A673 (cell line): ENCODE measurements around the gene DROSHA. TPM values are rescaled to one million over a fixed set of nuclear protein-coding genes. Genes with fewer than 3 reads are reported as not detected.

Experiments used
- BruUV-seq: library from RNA; stranded (reverse); fragments of 400-500 nt; replicated peaks from 2 replicates; lab custom pipeline; 2021; lab: Mats Ljungman, UMichigan
- CTCF ChIA-PET: fragments of 300-600 bp; sonication (Branson Sonifier 250); formaldehyde crosslinking; loops from one replicate; lab custom pipeline; 2022; ENCODE audit warnings: antibody characterized with exemption; lab: Charles Lee
- POLR2A ChIA-PET: fragments of 300-600 bp; sonication (Branson Sonifier 250); formaldehyde crosslinking; loops from one replicate; lab custom pipeline; 2022; ENCODE audit warnings: antibody characterized with exemption; ENCODE audit not compliant: low non-redundant PET; lab: Charles Lee
- DNase-seq: peaks from one replicate; pipeline ENCODE4 v3.0.0-alpha.2; 2015; ENCODE audit warnings: low spot score
- H3K27ac ChIP-seq: fragments of 200-600 bp; sonication (generic); 2 replicates; pipeline ENCODE4 v1.5.1; 2016; ENCODE audit warnings: mixed run types, low read depth, mild to moderate bottlenecking, mixed read lengths, antibody characterized with exemption, low read length; ENCODE audit not compliant: poor library complexity, severe bottlenecking
- H3K27me3 ChIP-seq: fragments of 200-600 bp; sonication (generic); replicated peaks from 2 replicates; pipeline ENCODE4 v1.6.1; 2017; ENCODE audit warnings: mixed run types, low read depth, mild to moderate bottlenecking, mixed read lengths, antibody characterized with exemption, low read length; ENCODE audit not compliant: insufficient read depth, poor library complexity
- H3K36me3 ChIP-seq: fragments of 200-600 bp; sonication (generic); 2 replicates; pipeline ENCODE4 v1.6.1; 2016; ENCODE audit warnings: mixed run types, mild to moderate bottlenecking, mixed read lengths, antibody characterized with exemption, low read length; ENCODE audit not compliant: insufficient read depth, poor library complexity, severe bottlenecking
- H3K4me1 ChIP-seq: fragments of 200-600 bp; sonication (generic); 2 replicates; pipeline ENCODE4 v1.6.1; 2017; ENCODE audit warnings: mixed run types, mild to moderate bottlenecking, mixed read lengths, antibody characterized with exemption, low read length; ENCODE audit not compliant: insufficient read depth, poor library complexity, severe bottlenecking
- H3K4me3 ChIP-seq: fragments of 200-600 bp; sonication (generic); 2 replicates; pipeline ENCODE4 v1.5.1; 2016; ENCODE audit warnings: low read depth, mixed run types, mild to moderate bottlenecking, mixed read lengths, low read length; ENCODE audit not compliant: poor library complexity, severe bottlenecking
- H3K9me3 ChIP-seq: fragments of 200-600 bp; sonication (generic); 2 replicates; pipeline ENCODE4 v1.6.1; 2016; ENCODE audit warnings: mixed run types, low read depth, mild to moderate bottlenecking, mixed read lengths, antibody characterized with exemption, low read length; ENCODE audit not compliant: poor library complexity, severe bottlenecking
- EZH2 ChIP-seq: fragments of 200-600 bp; sonication (generic); IDR thresholded peaks from 2 replicates; pipeline ENCODE4 v1.6.1; 2017; ENCODE audit warnings: borderline replicate concordance, low read depth, mild to moderate bottlenecking, mixed read lengths, antibody characterized with exemption, low read length; ENCODE audit not compliant: poor library complexity, severe bottlenecking
- intact Hi-C: fragments of 100-400 bp; cut with micrococcal nuclease; formaldehyde crosslinking; loops from one replicate; pipeline ENCODE4 v1.10.0; 2022; ENCODE audit not compliant: unreplicated experiment
- total RNA-seq: library from RNA; stranded (reverse); gene quantifications from 2 replicates; pipeline ENCODE4 v1.2.3, GENCODE V29; 2021
- TF ChIP-seq, protein P1 (sequence below): fragments of 300-800, 200-600 bp; sonication (generic); conservative IDR thresholded peaks from 2 replicates; pipeline ENCODE4 v1.5.1; 2017; ENCODE audit warnings: low read depth, mild to moderate bottlenecking, antibody characterized with exemption, low read length, moderate library complexity, mixed read lengths

The DROSHA gene
- total RNA-seq, 1 experiment from 2014 or later: 143 TPM

DNA sequence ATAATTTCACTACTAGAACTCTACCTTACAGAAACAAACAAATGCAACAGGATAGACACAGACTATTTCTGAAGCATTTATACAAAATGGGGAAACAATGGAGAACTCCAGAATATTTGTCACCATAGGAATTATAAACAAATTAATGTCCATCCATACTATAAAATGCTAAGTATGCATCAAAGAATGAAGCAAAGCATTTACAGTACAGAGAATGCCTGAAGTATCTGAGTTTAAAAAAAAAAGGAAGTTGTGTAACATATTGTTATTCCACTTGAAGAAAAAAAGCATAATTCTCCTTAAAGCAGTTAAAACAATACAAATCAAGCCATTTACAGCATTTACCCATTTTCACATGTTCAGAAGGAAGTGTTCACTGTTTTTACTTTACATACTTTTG is 53.0 kb downstream of the DROSHA start:
- BruUV-seq: no TSS peak
- POLR2A ChIA-PET: no interaction called here
- CTCF ChIA-PET: no interaction called here

DNA sequence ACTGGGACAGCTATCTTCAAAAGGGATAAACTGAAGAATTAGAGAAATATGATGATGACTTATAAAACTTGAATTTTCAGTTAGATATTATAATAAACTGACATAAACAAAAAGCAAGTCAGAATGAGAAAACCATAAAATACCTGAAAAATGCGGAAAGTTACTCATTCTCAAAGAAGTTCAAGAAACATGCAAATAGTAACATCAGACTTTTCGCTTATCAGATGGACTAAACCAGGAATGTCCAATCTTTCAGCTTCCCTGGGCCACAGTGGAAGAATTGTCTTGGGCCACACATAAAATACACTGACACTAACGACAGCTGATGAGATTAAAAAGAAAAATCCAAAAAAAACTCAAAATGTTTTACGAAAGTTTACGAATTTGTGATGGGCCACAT is 53.9 kb downstream of the DROSHA start:
- intact Hi-C loops: no loop called here
- no peaks in the 10 kb centered on the region for H3K4me1 ChIP-seq
- no TSS peak for BruUV-seq
- no peaks in the 10 kb centered on the region for H3K27me3 ChIP-seq
- no peak overlapping the region for H3K4me3 ChIP-seq
- ChIA-PET CTCF (no interaction called here), POLR2A (no interaction called here)
- H3K9me3 ChIP-seq: no peaks in the 10 kb centered on the region
- peaks cover 12% of the 10 kb centered on the region for H3K36me3 ChIP-seq
- no peak for TF ChIP-seq EZH2
- TF ChIP-seq, protein P1, sequence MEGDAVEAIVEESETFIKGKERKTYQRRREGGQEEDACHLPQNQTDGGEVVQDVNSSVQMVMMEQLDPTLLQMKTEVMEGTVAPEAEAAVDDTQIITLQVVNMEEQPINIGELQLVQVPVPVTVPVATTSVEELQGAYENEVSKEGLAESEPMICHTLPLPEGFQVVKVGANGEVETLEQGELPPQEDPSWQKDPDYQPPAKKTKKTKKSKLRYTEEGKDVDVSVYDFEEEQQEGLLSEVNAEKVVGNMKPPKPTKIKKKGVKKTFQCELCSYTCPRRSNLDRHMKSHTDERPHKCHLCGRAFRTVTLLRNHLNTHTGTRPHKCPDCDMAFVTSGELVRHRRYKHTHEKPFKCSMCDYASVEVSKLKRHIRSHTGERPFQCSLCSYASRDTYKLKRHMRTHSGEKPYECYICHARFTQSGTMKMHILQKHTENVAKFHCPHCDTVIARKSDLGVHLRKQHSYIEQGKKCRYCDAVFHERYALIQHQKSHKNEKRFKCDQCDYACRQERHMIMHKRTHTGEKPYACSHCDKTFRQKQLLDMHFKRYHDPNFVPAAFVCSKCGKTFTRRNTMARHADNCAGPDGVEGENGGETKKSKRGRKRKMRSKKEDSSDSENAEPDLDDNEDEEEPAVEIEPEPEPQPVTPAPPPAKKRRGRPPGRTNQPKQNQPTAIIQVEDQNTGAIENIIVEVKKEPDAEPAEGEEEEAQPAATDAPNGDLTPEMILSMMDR: no peak
- H3K27ac ChIP-seq: no peak overlapping the region
- no peak for DNase-seq

More for the DNA sequence above, 53.0 kb downstream of the DROSHA start:
- TF ChIP-seq EZH2: no peak
- TF ChIP-seq, protein P1: no peak
- intact Hi-C loops: no loop called here
- DNase-seq: no peak
- Histone ChIP-seq H3K4me3 (no peak overlapping the region), H3K27ac (no peak overlapping the region), H3K27me3 (no peaks in the 10 kb centered on the region), H3K9me3 (no peaks in the 10 kb centered on the region), H3K4me1 (no peaks in the 10 kb centered on the region), H3K36me3 (peaks cover 19% of the 10 kb centered on the region)

DNA sequence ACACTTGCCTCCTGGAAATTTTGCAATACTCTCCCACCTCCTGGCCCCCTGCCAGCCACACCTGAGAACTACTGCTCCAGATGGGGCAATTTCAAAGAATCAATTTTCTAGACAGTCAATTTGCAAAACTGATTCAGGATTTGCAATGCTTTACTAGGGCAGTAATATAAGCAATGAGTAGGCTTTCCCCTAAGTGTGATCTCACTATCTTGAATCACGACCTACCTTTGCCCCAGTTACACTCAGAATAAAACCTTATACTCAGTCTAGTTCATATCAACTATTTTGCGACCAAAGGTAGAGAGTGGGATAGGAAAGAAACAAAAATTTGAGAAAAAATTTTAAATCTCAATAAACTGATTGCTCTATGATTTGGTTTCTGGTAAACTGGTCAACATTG is 54.4 kb downstream of the DROSHA start:
- no peak for TF ChIP-seq EZH2
- TF ChIP-seq, protein P1: no peak
- ChIA-PET CTCF (no interaction called here), POLR2A (no interaction called here)
- Histone ChIP-seq H3K9me3 (no peaks in the 10 kb centered on the region), H3K27ac (no peak overlapping the region), H3K36me3 (peaks cover 10% of the 10 kb centered on the region), H3K4me3 (no peak overlapping the region), H3K4me1 (no peaks in the 10 kb centered on the region), H3K27me3 (no peaks in the 10 kb centered on the region)
- intact Hi-C loops: no loop called here
- no peak for DNase-seq
- BruUV-seq: no TSS peak
